MG63 (cell line): ENCODE results near the gene CFAP299. TPM values are rescaled to one million over a fixed set of nuclear protein-coding genes. Genes with fewer than 3 reads are reported as not detected.
"Not testable (repeated sequence)": the region's sequence is repeated elsewhere in the genome, so short reads cannot be mapped to it uniquely, and the experiment has no call there.

Source experiments
- DNase-seq: peaks from one replicate; pipeline ENCODE4 v3.0.0-alpha.2; 2020
- H3K27me3 ChIP-seq: fragments of 250-450 bp; sonication (Bioruptor Pico); 2 replicates; pipeline ENCODE4 v1.5.1; 2020; ENCODE audit warnings: mild to moderate bottlenecking, moderate library complexity
- H3K36me3 ChIP-seq: fragments of 250-450 bp; sonication (Bioruptor Pico); 2 replicates; pipeline ENCODE4 v1.5.1; 2020; ENCODE audit warnings: mild to moderate bottlenecking, moderate library complexity
- H3K4me3 ChIP-seq: fragments of 250-450 bp; sonication (Bioruptor Pico); 2 replicates; pipeline ENCODE4 v1.5.1; 2020; ENCODE audit warnings: mild to moderate bottlenecking, moderate library complexity
- H3K9me3 ChIP-seq: fragments of 250-450 bp; sonication (Bioruptor Pico); 2 replicates; pipeline ENCODE4 v1.5.1; 2020; ENCODE audit warnings: mild to moderate bottlenecking, moderate library complexity
- total RNA-seq: library from RNA; depleted of rRNA; stranded (reverse); fragments of >200 nt; shearing (Covaris generic); gene quantifications from 2 replicates; pipeline ENCODE4 v1.2.3, GENCODE V29; 2014; ENCODE audit warnings: low replicate concordance

The CFAP299 gene
- total RNA-seq, 1 experiment from 2014 or later = 0.76 TPM

DNA sequence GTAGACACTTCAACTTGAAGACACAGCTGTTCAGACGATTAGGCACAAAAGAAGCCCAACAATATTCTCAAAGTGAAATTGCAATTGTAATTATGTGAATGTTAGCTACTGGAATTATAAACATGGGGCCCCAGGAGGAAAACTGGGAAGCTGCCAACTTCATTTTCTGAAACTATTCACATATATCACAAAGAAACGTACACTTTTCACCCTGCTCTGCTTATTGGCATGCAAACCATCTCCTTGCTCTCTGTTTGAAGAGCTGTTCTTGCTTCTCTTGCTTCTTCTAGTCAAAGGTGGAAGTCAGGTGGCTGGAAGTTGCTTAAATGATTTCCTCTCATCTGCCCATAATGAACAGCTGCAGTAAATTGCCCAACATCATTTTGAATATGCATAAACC lies 320.1 kb downstream of the CFAP299 start:
- Histone ChIP-seq H3K4me3 (no peak overlapping the region), H3K36me3 (no peaks in the 10 kb centered on the region), H3K27me3 (no peaks in the 10 kb centered on the region), H3K9me3 (no peaks in the 10 kb centered on the region)
- DNase-seq = no peak

GRCh38 chr4:80670118-80670517 lies 334.6 kb downstream of the CFAP299 start:
- H3K4me3 ChIP-seq, H3K27me3 ChIP-seq, H3K9me3 ChIP-seq, DNase-seq, H3K36me3 ChIP-seq: not testable (repeated sequence)

GRCh38 chr4:80678413-80678812 lies 342.9 kb downstream of the CFAP299 start:
- H3K27me3 ChIP-seq = no peaks in the 10 kb centered on the region
- no peaks in the 10 kb centered on the region for H3K9me3 ChIP-seq
- H3K36me3 ChIP-seq = no peaks in the 10 kb centered on the region
- DNase-seq = no peak
- no peak overlapping the region for H3K4me3 ChIP-seq

DNA sequence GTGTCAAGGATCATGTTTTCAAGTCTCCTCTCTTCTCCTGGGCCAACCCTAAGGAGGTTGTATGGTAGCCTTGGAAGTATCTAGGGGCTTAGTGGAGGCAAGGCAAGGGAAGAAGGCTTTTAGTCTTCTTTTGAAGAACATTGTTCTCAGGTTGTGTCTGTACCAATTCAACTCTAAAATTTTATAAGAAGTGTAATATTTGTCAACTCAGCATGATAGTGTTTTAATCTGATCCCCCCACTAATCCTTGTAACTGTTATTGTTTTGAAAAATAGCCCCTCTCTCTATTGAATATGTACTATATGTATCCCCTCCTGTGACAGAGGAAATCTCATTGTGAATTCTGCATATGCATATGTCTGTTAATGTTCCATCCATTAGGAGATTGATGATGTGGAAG lies 345.4 kb downstream of the CFAP299 start:
- H3K4me3 ChIP-seq = no peak overlapping the region
- H3K27me3 ChIP-seq = no peaks in the 10 kb centered on the region
- no peak for DNase-seq
- no peaks in the 10 kb centered on the region for H3K9me3 ChIP-seq
- H3K36me3 ChIP-seq = no peaks in the 10 kb centered on the region

DNA sequence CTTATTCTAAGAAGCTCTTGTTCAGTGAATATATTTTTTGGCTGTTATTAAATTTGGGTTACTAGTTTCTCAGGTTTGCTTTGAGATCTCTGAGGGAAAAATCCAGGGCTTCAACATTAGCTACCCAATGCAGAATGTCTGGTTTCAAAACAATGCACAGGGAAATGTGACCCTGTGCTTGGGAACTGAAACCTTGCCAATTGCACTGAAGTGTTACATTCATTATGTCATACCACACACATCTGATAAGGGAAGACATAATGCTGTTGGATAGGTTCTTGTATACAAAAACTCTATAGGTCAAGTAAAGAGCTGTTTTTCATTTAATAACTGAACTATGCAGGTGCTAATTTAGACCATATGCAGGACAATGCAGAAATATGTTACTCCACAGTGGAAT lies 349.7 kb downstream of the CFAP299 start:
- Histone ChIP-seq H3K27me3 (no peaks in the 10 kb centered on the region), H3K9me3 (no peaks in the 10 kb centered on the region), H3K4me3 (no peak overlapping the region), H3K36me3 (no peaks in the 10 kb centered on the region)
- no peak for DNase-seq

DNA sequence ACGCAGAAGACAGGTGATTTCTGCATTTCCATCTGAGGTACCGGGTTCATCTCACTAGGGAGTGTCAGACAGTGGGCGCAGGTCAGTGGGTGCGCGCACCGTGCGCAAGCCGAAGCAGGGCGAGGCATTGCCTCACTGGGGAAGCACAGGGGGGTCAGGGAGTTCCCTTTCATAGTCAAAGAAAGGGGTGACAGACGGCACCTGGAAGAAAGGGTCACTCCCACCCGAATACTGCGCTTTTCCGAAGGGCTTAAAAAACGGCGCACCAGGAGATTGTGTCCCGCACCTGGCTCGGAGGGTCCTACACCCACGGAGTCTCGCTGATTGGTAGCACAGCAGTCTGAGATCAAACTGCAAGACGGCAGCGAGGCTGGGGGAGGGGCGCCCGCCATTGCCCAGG lies 352.2 kb downstream of the CFAP299 start:
- not testable (repeated sequence) for H3K27me3 ChIP-seq, H3K36me3 ChIP-seq, DNase-seq, H3K4me3 ChIP-seq, H3K9me3 ChIP-seq

DNA sequence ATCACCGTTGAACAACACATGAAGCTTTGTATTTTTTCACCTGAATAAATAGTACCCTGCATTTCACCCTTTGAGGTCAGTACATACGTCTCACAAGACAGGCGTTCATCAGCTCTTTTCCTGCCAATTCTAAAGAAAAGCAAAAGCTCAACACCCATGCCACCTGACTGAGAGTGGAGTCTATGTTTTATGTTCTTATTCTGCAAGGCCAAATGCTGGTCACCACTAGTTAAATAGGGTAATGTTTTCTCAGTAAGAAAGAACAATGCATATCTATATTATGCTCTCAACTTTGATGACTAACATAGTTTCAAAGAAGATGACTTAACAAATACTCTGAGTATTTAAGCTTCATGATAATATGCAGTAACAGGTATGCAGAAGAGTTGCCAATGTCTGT lies 358.6 kb downstream of the CFAP299 start:
- DNase-seq = no peak
- Histone ChIP-seq H3K27me3 (no peaks in the 10 kb centered on the region), H3K9me3 (no peaks in the 10 kb centered on the region), H3K4me3 (no peak overlapping the region), H3K36me3 (no peaks in the 10 kb centered on the region)

GRCh38 chr4:80705311-80705710 lies 369.8 kb downstream of the CFAP299 start:
- Histone ChIP-seq H3K4me3 (no peak overlapping the region), H3K27me3 (no peaks in the 10 kb centered on the region), H3K36me3 (no peaks in the 10 kb centered on the region), H3K9me3 (no peaks in the 10 kb centered on the region)
- peak; percentile 0 for DNase-seq

DNA sequence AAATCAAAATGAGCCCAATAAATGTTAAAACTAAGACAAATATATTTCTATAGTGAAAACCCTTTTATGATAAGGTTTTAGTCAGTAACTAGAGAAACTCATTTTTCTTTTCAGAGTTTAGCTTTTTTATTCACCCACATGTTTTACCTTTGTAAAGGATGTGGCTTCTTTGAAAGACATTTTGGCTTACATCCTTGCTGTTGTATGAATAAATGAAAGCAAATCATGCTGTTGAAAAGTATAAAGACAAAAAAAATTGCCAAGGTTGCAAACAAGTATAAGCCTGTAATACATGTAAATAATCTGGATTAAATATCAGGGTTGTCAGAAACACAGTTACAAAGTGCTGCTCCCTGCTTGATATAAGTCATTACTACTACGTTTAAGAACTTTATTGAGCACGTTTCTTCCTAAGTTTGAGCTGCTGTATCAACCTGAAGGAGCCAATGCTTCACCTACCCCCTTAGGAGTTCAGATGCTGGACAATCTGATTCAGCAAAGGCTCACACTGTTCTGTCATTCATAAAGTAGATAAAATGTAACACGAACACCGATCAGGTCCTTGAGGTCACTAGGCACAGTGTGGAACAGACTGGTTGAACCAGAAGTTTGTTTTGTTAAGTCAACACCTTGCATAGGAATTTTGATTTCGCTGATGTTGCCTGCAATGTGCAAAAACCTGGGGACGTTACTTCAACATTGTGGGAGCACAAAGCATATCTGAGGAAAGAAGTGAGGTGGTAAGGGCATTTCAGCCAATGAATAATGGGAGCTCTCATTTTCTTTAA lies 373.7 kb downstream of the CFAP299 start:
- no peak overlapping the region for H3K4me3 ChIP-seq

GRCh38 chr4:80710748-80711451 lies 375.4 kb downstream of the CFAP299 start:
- no peak overlapping the region for H3K4me3 ChIP-seq
- H3K9me3 ChIP-seq = no peaks in the 10 kb centered on the region
- DNase-seq = no peak
- no peaks in the 10 kb centered on the region for H3K27me3 ChIP-seq
- H3K36me3 ChIP-seq = no peaks in the 10 kb centered on the region

More for the DNA sequence above, 373.7 kb downstream of the CFAP299 start:
- H3K36me3 ChIP-seq = no peaks in the 10 kb centered on the region
- no peaks in the 10 kb centered on the region for H3K9me3 ChIP-seq
- H3K27me3 ChIP-seq = no peaks in the 10 kb centered on the region
- no peak for DNase-seq

DNA sequence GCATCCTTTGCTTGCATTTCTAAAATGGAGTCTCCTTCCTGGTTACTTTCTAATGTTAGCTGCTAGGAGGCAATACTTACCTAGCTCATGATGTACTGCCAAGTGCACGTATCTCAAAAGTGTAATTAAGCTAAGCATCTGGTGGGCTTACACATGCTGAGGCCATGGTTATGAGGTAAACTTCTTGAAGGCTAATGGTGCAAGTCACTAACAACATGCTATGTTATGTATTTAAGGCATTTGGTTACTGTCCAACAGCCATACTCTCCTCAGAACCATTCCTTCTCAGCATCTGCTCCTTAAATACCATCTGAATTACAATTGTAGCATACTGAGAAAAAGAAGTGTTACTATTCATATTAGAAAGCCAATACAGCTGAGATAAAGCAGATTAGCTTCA lies 376.4 kb downstream of the CFAP299 start:
- Histone ChIP-seq H3K4me3 (no peak overlapping the region), H3K27me3 (no peaks in the 10 kb centered on the region), H3K9me3 (no peaks in the 10 kb centered on the region), H3K36me3 (no peaks in the 10 kb centered on the region)
- DNase-seq = no peak

- no peaks in the 10 kb centered on the region for H3K9me3 ChIP-seq
- H3K27me3 ChIP-seq = no peaks in the 10 kb centered on the region
These were observed 377.9 kb downstream of the CFAP299 start for GRCh38 chr4:80713409-80713808.

DNA sequence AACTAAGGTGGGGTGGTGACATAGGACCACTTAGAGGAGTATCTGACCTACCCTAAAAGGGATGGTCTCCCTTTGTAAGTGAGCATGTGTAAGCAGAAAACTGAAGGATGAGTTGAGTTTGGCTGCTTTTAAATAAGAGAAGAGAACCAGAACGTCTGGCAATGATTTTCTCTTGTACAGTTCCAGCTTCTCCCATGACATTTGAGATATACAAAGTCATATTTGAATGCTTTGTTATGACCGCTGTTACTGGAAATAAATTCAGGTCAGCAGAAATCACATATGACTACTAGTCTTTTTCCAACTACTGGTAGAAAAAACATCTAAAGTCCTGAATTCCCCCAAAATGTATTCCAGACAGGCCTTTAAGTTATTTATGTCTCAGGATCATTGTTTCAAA lies 381.7 kb downstream of the CFAP299 start:
- Histone ChIP-seq H3K27me3 (no peaks in the 10 kb centered on the region), H3K9me3 (no peaks in the 10 kb centered on the region), H3K4me3 (no peak overlapping the region), H3K36me3 (no peaks in the 10 kb centered on the region)
- no peak for DNase-seq

More at GRCh38 chr4:80713409-80713808, 377.9 kb downstream of the CFAP299 start:
- no peaks in the 10 kb centered on the region for H3K36me3 ChIP-seq
- DNase-seq = no peak
- no peak overlapping the region for H3K4me3 ChIP-seq

DNA sequence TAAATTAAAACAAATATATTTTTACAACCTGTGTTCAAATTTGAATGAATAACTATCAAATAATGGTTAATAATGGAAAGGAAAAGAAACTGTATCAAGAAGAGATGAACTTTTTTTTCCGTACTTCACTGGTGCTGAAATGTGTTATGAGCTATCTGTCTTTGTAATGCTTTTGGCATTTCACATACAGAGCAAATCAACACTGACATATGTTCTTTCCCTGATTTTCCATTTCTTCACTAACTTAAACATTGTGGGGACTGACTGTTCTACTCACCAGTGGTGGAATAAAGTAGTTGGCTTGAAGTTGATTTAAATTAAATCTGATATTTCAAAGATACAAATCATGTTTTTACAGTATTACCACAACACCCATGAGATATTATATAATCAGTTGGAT lies 390.9 kb downstream of the CFAP299 start:
- H3K4me3 ChIP-seq = no peak overlapping the region
- no peaks in the 10 kb centered on the region for H3K27me3 ChIP-seq
- no peak for DNase-seq
- no peaks in the 10 kb centered on the region for H3K9me3 ChIP-seq
- H3K36me3 ChIP-seq = no peaks in the 10 kb centered on the region

DNA sequence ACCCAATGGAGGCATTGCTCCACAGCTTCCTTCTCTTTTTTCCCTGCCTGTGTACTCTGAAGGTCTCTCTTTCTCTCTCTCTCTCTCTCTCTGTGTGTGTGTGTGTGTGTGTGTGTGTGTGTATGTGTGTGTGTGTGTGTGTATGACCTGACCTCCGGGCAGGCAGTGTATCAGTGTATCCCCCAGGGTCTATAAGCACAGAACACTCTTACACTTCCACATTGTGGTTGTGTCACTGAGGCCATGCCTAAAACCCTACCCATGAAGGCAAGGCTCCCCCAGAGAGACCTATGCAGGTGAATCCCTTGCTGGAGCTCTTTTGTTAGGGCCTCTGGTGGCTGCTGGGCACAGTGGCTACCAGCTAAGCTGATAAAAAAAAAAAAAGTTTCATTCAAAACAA lies 394.6 kb downstream of the CFAP299 start:
- no peaks in the 10 kb centered on the region for H3K9me3 ChIP-seq
- DNase-seq = no peak
- no peaks in the 10 kb centered on the region for H3K27me3 ChIP-seq
- no peaks in the 10 kb centered on the region for H3K36me3 ChIP-seq
- H3K4me3 ChIP-seq = no peak overlapping the region

DNA sequence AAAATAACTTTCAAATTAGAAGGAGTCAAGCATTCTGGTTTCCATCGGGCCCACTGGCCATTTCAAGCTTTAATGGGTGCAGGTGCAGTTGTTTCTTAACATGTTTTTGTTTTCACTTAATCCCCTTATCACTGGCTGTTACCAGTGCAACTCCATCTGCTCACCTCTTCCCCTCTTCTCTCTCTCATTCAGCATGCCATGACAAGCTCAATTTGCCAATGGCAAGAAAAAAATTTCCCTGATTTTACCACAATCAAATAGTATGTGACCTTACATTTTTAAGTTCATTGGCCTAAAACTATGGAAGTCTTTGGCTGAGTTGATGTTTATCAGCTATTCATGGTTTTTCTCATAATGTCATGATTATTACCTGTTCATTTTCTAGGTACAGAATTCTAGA lies 395.9 kb downstream of the CFAP299 start:
- H3K9me3 ChIP-seq = no peaks in the 10 kb centered on the region
- DNase-seq = no peak
- H3K27me3 ChIP-seq = no peaks in the 10 kb centered on the region
- H3K4me3 ChIP-seq = no peak overlapping the region
- no peaks in the 10 kb centered on the region for H3K36me3 ChIP-seq

DNA sequence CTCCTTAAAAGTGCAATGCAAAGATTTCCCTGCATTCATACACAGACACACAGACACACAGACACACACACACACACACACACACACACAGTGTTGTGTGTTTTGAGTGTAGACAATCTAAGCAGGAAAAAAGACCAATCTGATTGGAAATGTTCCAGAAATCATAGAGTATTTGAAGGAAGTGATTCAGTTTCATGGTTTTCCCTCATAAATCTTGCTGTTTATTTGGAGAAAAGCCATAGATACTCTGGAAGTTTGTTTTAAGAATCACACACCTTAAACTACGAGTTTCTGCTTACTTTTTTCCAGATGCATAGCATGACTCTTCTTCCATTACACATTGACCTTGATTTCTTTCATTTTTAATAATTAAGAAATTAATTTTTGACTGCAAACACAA lies 396.5 kb downstream of the CFAP299 start:
- Histone ChIP-seq H3K27me3 (no peaks in the 10 kb centered on the region), H3K36me3 (no peaks in the 10 kb centered on the region), H3K9me3 (no peaks in the 10 kb centered on the region), H3K4me3 (no peak overlapping the region)
- DNase-seq = no peak

DNA sequence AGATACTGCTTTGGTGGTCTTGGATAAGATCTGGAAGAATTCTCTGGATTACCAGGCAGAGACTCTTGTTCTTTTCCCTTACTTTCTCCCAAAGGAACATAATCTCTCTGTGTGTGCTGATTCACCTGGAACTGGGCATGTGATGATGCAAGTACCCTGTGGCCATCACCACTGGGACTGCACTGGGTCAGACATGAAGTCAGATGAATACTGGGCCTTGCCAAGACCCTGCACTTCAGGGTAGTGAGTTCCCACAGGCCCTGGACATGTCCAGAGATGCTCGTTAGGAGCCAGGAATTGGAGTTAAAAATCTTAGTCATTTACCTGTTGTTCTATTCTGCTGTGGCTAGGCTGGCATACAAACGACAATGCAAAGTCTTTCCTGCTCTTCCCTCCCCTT lies 404.8 kb downstream of the CFAP299 start:
- no peak for DNase-seq
- H3K27me3 ChIP-seq = no peaks in the 10 kb centered on the region
- no peaks in the 10 kb centered on the region for H3K9me3 ChIP-seq
- no peaks in the 10 kb centered on the region for H3K36me3 ChIP-seq
- H3K4me3 ChIP-seq = no peak overlapping the region
